HUES64 (cell line): ENCODE data around the gene MOB1B.
"Not testable (repeated sequence)": the region's sequence is repeated elsewhere in the genome, so short reads cannot be mapped to it uniquely, and the experiment has no call there.

Experiments
- H3K27ac ChIP-seq: 2 replicates; pipeline ENCODE4 v1.7.0; 2013; ENCODE audit warnings: low read depth, low read length, inconsistent platforms
- H3K27me3 ChIP-seq: 2 replicates; pipeline ENCODE4 v1.6.1; 2013; ENCODE audit warnings: mild to moderate bottlenecking, low read length; ENCODE audit not compliant: insufficient read depth
- H3K36me3 ChIP-seq: 2 replicates; pipeline ENCODE4 v1.6.1; 2013; ENCODE audit warnings: mild to moderate bottlenecking, low read length; ENCODE audit not compliant: insufficient read depth
- H3K4me1 ChIP-seq: 2 replicates; pipeline ENCODE4 v1.6.1; 2013; ENCODE audit warnings: mild to moderate bottlenecking, low read length, moderate library complexity; ENCODE audit not compliant: insufficient read depth
- H3K4me3 ChIP-seq: 2 replicates; pipeline ENCODE4 v1.5.1; 2013; ENCODE audit warnings: mild to moderate bottlenecking, low read length, moderate library complexity
- H3K9ac ChIP-seq: 2 replicates; pipeline ENCODE4 v1.6.1; 2013; ENCODE audit warnings: mild to moderate bottlenecking, low read depth, low read length
- H3K9me3 ChIP-seq: 2 replicates; pipeline ENCODE4 v1.6.1; 2013; ENCODE audit warnings: low read depth, low read length; ENCODE audit not compliant: insufficient read depth
- WGBS: fragments of 150-250, 120-280 bp; methylation state at CpG from one replicate; pipeline ENCODE4 v1.1.7; 2013; ENCODE audit warnings: missing lambda C conversion rate; 5-methylcytosine and 5-hydroxymethylcytosine counted together

The MOB1B gene

GRCh38 chr4:70996018-70996360, 93.8 kb downstream of the MOB1B start:
- peaks cover 5% of the 10 kb centered on the region; the same call in 1 of the 2 replicates for H3K9me3 ChIP-seq
- no peak overlapping the region for H3K27ac ChIP-seq
- H3K9ac ChIP-seq = no peak overlapping the region
- WGBS = 78% methylated on average over 4 of the region's 4 CpGs
- H3K4me3 ChIP-seq = peak overlapping the region; percentile 14; the same call in 1 of the 2 replicates
- H3K4me1 ChIP-seq = peaks cover 40% of the 10 kb centered on the region
- no peaks in the 10 kb centered on the region for H3K27me3 ChIP-seq
- peaks cover 26% of the 10 kb centered on the region for H3K36me3 ChIP-seq

GRCh38 chr4:70997036-70997435, 94.9 kb downstream of the MOB1B start:
- Histone ChIP-seq H3K27ac (no peak overlapping the region), H3K4me1 (peaks cover 32% of the 10 kb centered on the region), H3K27me3 (no peaks in the 10 kb centered on the region), H3K9ac (no peak overlapping the region), H3K36me3 (peaks cover 26% of the 10 kb centered on the region), H3K9me3 (peaks cover 5% of the 10 kb centered on the region; the same call in 1 of the 2 replicates), H3K4me3 (no peak overlapping the region)
- 100% methylated on average over 1 of the region's 1 CpG for WGBS

- Histone ChIP-seq H3K36me3 (peaks cover 26% of the 10 kb centered on the region), H3K27ac (no peak overlapping the region), H3K4me1 (peaks cover 30% of the 10 kb centered on the region), H3K4me3 (no peak overlapping the region), H3K9ac (no peak overlapping the region), H3K27me3 (no peaks in the 10 kb centered on the region), H3K9me3 (peaks cover 5% of the 10 kb centered on the region; the same call in 1 of the 2 replicates)
- WGBS = 90% methylated on average over 2 of the region's 2 CpGs
These were observed 95.4 kb downstream of the MOB1B start for GRCh38 chr4:70997546-70997945.

GRCh38 chr4:70999639-71000038, 97.5 kb downstream of the MOB1B start:
- not testable (repeated sequence) for H3K9me3 ChIP-seq, H3K27me3 ChIP-seq, H3K27ac ChIP-seq, H3K4me3 ChIP-seq, H3K9ac ChIP-seq
- peaks cover 35% of the 10 kb centered on the region for H3K4me1 ChIP-seq
- H3K36me3 ChIP-seq = peaks cover 26% of the 10 kb centered on the region

- Histone ChIP-seq H3K36me3 (peaks cover 26% of the 10 kb centered on the region), H3K4me1 (peaks cover 26% of the 10 kb centered on the region)
- 98% methylated on average over 4 of the region's 4 CpGs for WGBS
- not testable (repeated sequence) for H3K4me3 ChIP-seq, H3K27me3 ChIP-seq, H3K9ac ChIP-seq, H3K27ac ChIP-seq, H3K9me3 ChIP-seq
These were observed 99.2 kb downstream of the MOB1B start for GRCh38 chr4:71001363-71001762.

- WGBS = 49% methylated on average over 7 of the region's 7 CpGs
These were observed 102.2 kb downstream of the MOB1B start for GRCh38 chr4:71004281-71004851.

GRCh38 chr4:71005025-71005424, 102.9 kb downstream of the MOB1B start:
- 91% methylated on average over 6 of the region's 6 CpGs for WGBS
- not testable (repeated sequence) for H3K36me3 ChIP-seq, H3K9ac ChIP-seq, H3K27me3 ChIP-seq, H3K9me3 ChIP-seq, H3K4me3 ChIP-seq
- 0 out of 2 replicates have a peak overlapping the region, but pooled peaks have one; percentile 49 for H3K27ac ChIP-seq
- H3K4me1 ChIP-seq = peaks cover 18% of the 10 kb centered on the region

More at GRCh38 chr4:71004281-71004851, 102.2 kb downstream of the MOB1B start:
- Histone ChIP-seq H3K27ac (peak overlapping the region; percentile 61), H3K9ac (no peak overlapping the region), H3K27me3 (no peaks in the 10 kb centered on the region), H3K4me1 (peaks cover 18% of the 10 kb centered on the region), H3K9me3 (no peaks in the 10 kb centered on the region), H3K4me3 (0 out of 2 replicates have a peak overlapping the region, but pooled peaks have one; percentile 24), H3K36me3 (no peaks in the 10 kb centered on the region; the same call in 1 of the 2 replicates)

- no peak overlapping the region for H3K4me3 ChIP-seq
- H3K4me1 ChIP-seq = peaks cover 18% of the 10 kb centered on the region
- H3K9me3 ChIP-seq = no peaks in the 10 kb centered on the region
- peaks cover under 1% of the 10 kb centered on the region; the same call in 1 of the 2 replicates for H3K36me3 ChIP-seq
- H3K27me3 ChIP-seq = no peaks in the 10 kb centered on the region
- no peak overlapping the region for H3K9ac ChIP-seq
- H3K27ac ChIP-seq = no peak overlapping the region
- WGBS = 95% methylated on average over 6 of the region's 6 CpGs
These were observed 104.2 kb downstream of the MOB1B start for GRCh38 chr4:71006203-71006907.

- Histone ChIP-seq H3K4me3 (no peak overlapping the region), H3K9ac (no peak overlapping the region), H3K27me3 (no peaks in the 10 kb centered on the region), H3K4me1 (peaks cover 17% of the 10 kb centered on the region), H3K36me3 (peaks cover 14% of the 10 kb centered on the region), H3K9me3 (no peaks in the 10 kb centered on the region), H3K27ac (no peak overlapping the region)
- WGBS = 100% methylated on average over 2 of the region's 2 CpGs
These were observed 106.0 kb downstream of the MOB1B start for GRCh38 chr4:71008196-71008595.

GRCh38 chr4:71009086-71009485, 106.9 kb downstream of the MOB1B start:
- no peaks in the 10 kb centered on the region for H3K9me3 ChIP-seq
- peaks cover 14% of the 10 kb centered on the region for H3K36me3 ChIP-seq
- H3K27ac ChIP-seq = no peak overlapping the region
- H3K9ac ChIP-seq = no peak overlapping the region
- no peaks in the 10 kb centered on the region for H3K27me3 ChIP-seq
- H3K4me3 ChIP-seq = no peak overlapping the region
- 94% methylated on average over 3 of the region's 3 CpGs for WGBS
- H3K4me1 ChIP-seq = peaks cover 9% of the 10 kb centered on the region

- H3K4me3 ChIP-seq = no peak overlapping the region
- H3K27me3 ChIP-seq = no peaks in the 10 kb centered on the region
- H3K36me3 ChIP-seq = peaks cover 14% of the 10 kb centered on the region
- no peak overlapping the region for H3K9ac ChIP-seq
- no peaks in the 10 kb centered on the region for H3K9me3 ChIP-seq
- H3K27ac ChIP-seq = no peak overlapping the region
- no peaks in the 10 kb centered on the region; the same call in 1 of the 2 replicates for H3K4me1 ChIP-seq
- 50% methylated on average over 1 of the region's 3 CpGs for WGBS
These were observed 107.9 kb downstream of the MOB1B start for GRCh38 chr4:71009890-71010588.
